Neural cell (in vitro differentiated cells): ENCODE measurements around the gene PDZRN3. TPM values are rescaled to one million over a fixed set of nuclear protein-coding genes. Genes with fewer than 3 reads are reported as not detected.

Source experiments
- H2AFZ ChIP-seq: fragments of 200-600, 300-800 bp; sonication (generic), shearing (Covaris generic); 2 replicates; pipeline ENCODE4 v1.6.0; 2014; ENCODE audit warnings: low read depth, mild to moderate bottlenecking, antibody characterized with exemption, low read length, moderate library complexity
- H3F3A ChIP-seq: fragments of 200-600 bp; shearing (Covaris generic); 2 replicates; pipeline ENCODE4 v1.6.1; 2016; ENCODE audit warnings: mild to moderate bottlenecking, moderate library complexity, mixed read lengths, antibody characterized with exemption, low read length; ENCODE audit not compliant: insufficient read depth, poor library complexity, severe bottlenecking
- H3K27ac ChIP-seq: fragments of 200-600, 300-800 bp; sonication (generic), shearing (Covaris generic); 2 replicates; pipeline ENCODE4 v1.5.1; 2014; ENCODE audit warnings: mild to moderate bottlenecking, low read length, moderate library complexity
- H3K27me3 ChIP-seq: fragments of 300-800, 200-600 bp; sonication (generic), shearing (Covaris generic); 2 replicates; pipeline ENCODE4 v1.6.0; 2014; ENCODE audit warnings: mild to moderate bottlenecking, low read depth, low read length, moderate library complexity; ENCODE audit not compliant: insufficient read depth
- H3K36me3 ChIP-seq: fragments of 300-800, 200-600 bp; sonication (generic), shearing (Covaris generic); 2 replicates; pipeline ENCODE4 v1.5.1; 2014; ENCODE audit warnings: mild to moderate bottlenecking, antibody characterized with exemption, low read length, moderate library complexity; ENCODE audit not compliant: insufficient read depth
- H3K4me2 ChIP-seq: fragments of 300-800, 200-600 bp; sonication (generic), shearing (Covaris generic); 2 replicates; pipeline ENCODE4 v1.6.0; 2014; ENCODE audit warnings: mild to moderate bottlenecking, low read length
- H3K4me3 ChIP-seq: fragments of 300-800, 200-600 bp; sonication (generic), shearing (Covaris generic); 2 replicates; pipeline ENCODE4 v1.5.1; 2014; ENCODE audit warnings: mild to moderate bottlenecking, low read length, moderate library complexity
- H3K79me2 ChIP-seq: fragments of 200-600 bp; shearing (Covaris generic); replicated peaks from 2 replicates; pipeline ENCODE4 v1.6.0; 2014; ENCODE audit warnings: mild to moderate bottlenecking, low read length, moderate library complexity; ENCODE audit not compliant: insufficient read depth
- H3K9ac ChIP-seq: fragments of 300-800, 200-600 bp; sonication (generic), shearing (Covaris generic); 2 replicates; pipeline ENCODE4 v1.6.1; 2016; ENCODE audit warnings: mild to moderate bottlenecking, low read length, mixed read lengths
- H3K9me2 ChIP-seq: fragments of 200-600 bp; shearing (Covaris generic); 2 replicates; pipeline ENCODE4 v1.6.1; 2016; ENCODE audit warnings: mild to moderate bottlenecking, low read length, mixed read lengths; ENCODE audit not compliant: insufficient read depth
- H3K9me3 ChIP-seq: fragments of 200-600, 300-800 bp; sonication (generic), shearing (Covaris generic); 2 replicates; pipeline ENCODE4 v1.6.1; 2016; ENCODE audit warnings: mild to moderate bottlenecking, mixed run types, low read length, moderate library complexity, mixed read lengths
- H4K20me1 ChIP-seq: fragments of 200-600 bp; shearing (Covaris generic); 2 replicates; pipeline ENCODE4 v1.6.1; 2016; ENCODE audit warnings: mild to moderate bottlenecking, mixed run types; ENCODE audit not compliant: insufficient read depth
- CTCF ChIP-seq: fragments of 450-650 bp; IDR thresholded peaks from 2 replicates; pipeline ENCODE4 v1.5.1; 2014; ENCODE audit warnings: antibody characterized with exemption, mild to moderate bottlenecking, moderate library complexity; ENCODE audit not compliant: poor library complexity, severe bottlenecking
- EP300 ChIP-seq: fragments of 450-650 bp; conservative IDR thresholded peaks from 2 replicates; pipeline ENCODE4 v1.6.1; 2014; ENCODE audit warnings: antibody characterized with exemption, mild to moderate bottlenecking, moderate library complexity; ENCODE audit not compliant: poor library complexity, severe bottlenecking
- EZH2 ChIP-seq: fragments of 200-600, 300-800 bp; shearing (Covaris generic), sonication (generic); IDR thresholded peaks from 2 replicates; pipeline ENCODE4 v1.6.1; 2014; ENCODE audit warnings: antibody characterized with exemption, low read length, borderline replicate concordance, mild to moderate bottlenecking; ENCODE audit not compliant: insufficient read depth, poor library complexity, severe bottlenecking
- MXI1 ChIP-seq: fragments of 450-650 bp; conservative IDR thresholded peaks from 2 replicates; pipeline ENCODE4 v1.6.1; 2014; ENCODE audit warnings: antibody characterized with exemption, mild to moderate bottlenecking; ENCODE audit not compliant: poor library complexity, severe bottlenecking
- POLR2AphosphoS5 ChIP-seq: IDR thresholded peaks from 2 replicates; pipeline ENCODE4 v1.6.1; 2012
- RAD21 ChIP-seq: fragments of 450-650 bp; conservative IDR thresholded peaks from 2 replicates; pipeline ENCODE4 v1.6.1; 2014; ENCODE audit warnings: antibody characterized with exemption, mild to moderate bottlenecking, moderate library complexity
- REST ChIP-seq: IDR thresholded peaks from 2 replicates; pipeline ENCODE4 v1.6.1; 2012; ENCODE audit warnings: borderline replicate concordance
- SMC3 ChIP-seq: fragments of 450-650 bp; conservative IDR thresholded peaks from 2 replicates; pipeline ENCODE4 v1.6.1; 2014; ENCODE audit warnings: antibody characterized with exemption, mild to moderate bottlenecking, moderate library complexity; ENCODE audit not compliant: poor library complexity
- TAF1 ChIP-seq: IDR thresholded peaks from 2 replicates; pipeline ENCODE4 v1.6.1; 2012; ENCODE audit warnings: low read depth
- polyA plus RNA-seq: library from polyadenylated mRNA; depleted of rRNA; stranded (reverse); fragments of >200 nt; gene quantifications from 2 replicates; pipeline ENCODE4 v1.2.3, GENCODE V29; 2014

PDZRN3 gene
- polyA plus RNA-seq, 1 donor from 2014 or later: 1.1 TPM

- Histone ChIP-seq H2AFZ (no peak overlapping the region), H3K36me3 (no peaks in the 10 kb centered on the region), H4K20me1 (no peaks in the 10 kb centered on the region), H3K9me2 (no peaks in the 10 kb centered on the region), H3K27ac (no peak overlapping the region), H3K79me2 (no peaks in the 10 kb centered on the region), H3K4me3 (no peak overlapping the region), H3K27me3 (no peaks in the 10 kb centered on the region), H3F3A (no peaks in the 10 kb centered on the region), H3K9ac (no peak overlapping the region), H3K4me2 (no peak overlapping the region), H3K9me3 (no peaks in the 10 kb centered on the region)
- no peak for TF ChIP-seq EZH2
- no peak for TF ChIP-seq TAF1
- no peak for TF ChIP-seq REST
- TF ChIP-seq MXI1: no peak
- no peak for TF ChIP-seq EP300
- TF ChIP-seq SMC3: no peak
- no peak for TF ChIP-seq RAD21
- TF ChIP-seq POLR2AphosphoS5: no peak
- no peak for TF ChIP-seq CTCF
Measured at GRCh38 chr3:73490453-73491286, 134.1 kb downstream of the PDZRN3 start.

DNA sequence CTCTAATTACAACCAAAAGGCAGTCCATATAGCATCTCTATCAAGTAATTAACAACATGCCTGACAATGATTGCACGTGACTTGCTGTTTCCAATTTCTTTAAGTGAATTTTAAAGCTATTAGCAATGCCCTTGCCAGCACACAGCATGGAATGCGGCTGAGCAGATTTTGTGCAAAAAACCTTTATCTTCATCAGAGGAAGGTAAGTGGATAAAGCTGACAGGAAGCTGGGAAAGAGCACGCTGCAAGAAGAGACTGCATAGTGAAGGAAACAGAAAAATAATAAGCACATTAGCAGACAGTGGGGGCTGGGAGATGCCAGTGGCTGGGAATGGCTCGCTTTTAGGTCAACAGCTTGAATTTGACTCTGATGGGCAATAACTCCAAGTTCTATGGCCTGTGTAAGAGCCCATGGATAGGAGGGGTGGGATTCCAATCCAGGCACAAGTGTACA, 138.8 kb downstream of the PDZRN3 start:
- H4K20me1 ChIP-seq: no peaks in the 10 kb centered on the region
- H3K27me3 ChIP-seq: no peaks in the 10 kb centered on the region
- H3K9me3 ChIP-seq: no peaks in the 10 kb centered on the region
- no peaks in the 10 kb centered on the region for H3K9me2 ChIP-seq
- no peaks in the 10 kb centered on the region for H3F3A ChIP-seq
- no peak overlapping the region for H2AFZ ChIP-seq
- peak overlapping the region; percentile 40 for H3K4me3 ChIP-seq
- no peaks in the 10 kb centered on the region for H3K36me3 ChIP-seq
- H3K4me2 ChIP-seq: peak overlapping the region; percentile 20
- H3K9ac ChIP-seq: no peak overlapping the region
- TF ChIP-seq SMC3 (no peak), POLR2AphosphoS5 (peak; percentile 11), EZH2 (no peak)
- peak overlapping the region; percentile 9 for H3K27ac ChIP-seq
- H3K79me2 ChIP-seq: no peaks in the 10 kb centered on the region
